SK-N-SH (cell line): ENCODE results near the gene AOC1. TPM values are rescaled to one million over a fixed set of nuclear protein-coding genes. Genes with fewer than 3 reads are reported as not detected.

Experiments
- CTCF ChIA-PET: fragments of 300-600, 350-600 bp; formaldehyde crosslinking; extraction: SDS; loops from one replicate; lab custom pipeline; 2021; lab: Yijun Ruan, JAX
- POLR2A ChIA-PET: fragments of 350-600 bp; sonication (Branson Sonifier 250); formaldehyde crosslinking; extraction: SDS; loops from one replicate; lab custom pipeline; 2020; ENCODE audit warnings: antibody characterized with exemption, inconsistent platforms; lab: Yijun Ruan, JAX
- DNase-seq: peaks from one replicate; pipeline ENCODE4 v3.0.0; 2012
- H2AFZ ChIP-seq: fragments of 200-600 bp; sonication (generic); 2 replicates; pipeline ENCODE4 v1.8.1; 2016; ENCODE audit warnings: antibody characterized with exemption, mild to moderate bottlenecking, low read depth
- H3F3A ChIP-seq: fragments of 200-600 bp; sonication (generic); replicated peaks from 2 replicates; pipeline ENCODE3; 2016; ENCODE audit warnings: antibody characterized with exemption, mild to moderate bottlenecking; ENCODE audit not compliant: insufficient read depth
- H3K27ac ChIP-seq, 2 experiments: fragments of 200-500 bp in 1 of 2; fragments of 200-600 bp in 1 of 2; sonication (Bioruptor generic) in 1 of 2; sonication (generic), shearing (Covaris generic) in 1 of 2; 2 replicates each; pipeline versions ENCODE4 v1.5.1 to v1.6.1; 2014 to 2016; ENCODE audit warnings: low read depth in 2 of 2, inconsistent platforms in 1 of 2, low read length in 1 of 2, mild to moderate bottlenecking in 1 of 2, mixed read lengths in 1 of 2
- H3K27me3 ChIP-seq: fragments of 200-600 bp; sonication (generic), shearing (Covaris generic); 2 replicates; pipeline ENCODE4 v1.6.1; 2016; ENCODE audit warnings: mixed run types; ENCODE audit not compliant: insufficient read depth
- H3K36me3 ChIP-seq, 2 experiments: fragments of 200-500 bp in 1 of 2; fragments of 200-600 bp in 1 of 2; sonication (Bioruptor generic) in 1 of 2; sonication (generic) in 1 of 2; replicated peaks in 1 of 2; 2 replicates each; pipeline versions ENCODE3 to v1.5.1; 2014 to 2016; ENCODE audit warnings: low read length in 1 of 2, mild to moderate bottlenecking in 1 of 2; ENCODE audit not compliant: insufficient read depth in 2 of 2, control insufficient read depth in 1 of 2
- H3K4me1 ChIP-seq, 2 experiments: fragments of 200-500 bp in 1 of 2; fragments of 200-600 bp in 1 of 2; sonication (Bioruptor generic) in 1 of 2; sonication (generic), shearing (Covaris generic) in 1 of 2; 2 replicates each; pipeline versions ENCODE4 v1.5.1 to v1.6.1; 2014 to 2016; ENCODE audit warnings: low read depth in 1 of 2, low read length in 1 of 2, mixed run types in 1 of 2; ENCODE audit not compliant: insufficient read depth in 2 of 2, control insufficient read depth in 1 of 2
- H3K4me2 ChIP-seq: fragments of 200-600 bp; sonication (generic), shearing (Covaris generic); 2 replicates; pipeline ENCODE4 v1.6.1; 2017; ENCODE audit warnings: mixed run types
- H3K4me3 ChIP-seq, 2 experiments: fragments of 200-500 bp in 1 of 2; fragments of 200-600 bp in 1 of 2; sonication (Bioruptor generic) in 1 of 2; sonication (generic), shearing (Covaris generic) in 1 of 2; 2 replicates each; pipeline versions ENCODE4 v1.5.1 to v1.8.1; 2014 to 2016; ENCODE audit warnings: low read depth in 2 of 2, inconsistent platforms in 1 of 2, low read length in 1 of 2, mild to moderate bottlenecking in 1 of 2, mixed read lengths in 1 of 2, moderate library complexity in 1 of 2
- H3K79me2 ChIP-seq: fragments of 200-600 bp; sonication (generic); 2 replicates; pipeline ENCODE4 v1.8.1; 2017; ENCODE audit warnings: mild to moderate bottlenecking; ENCODE audit not compliant: insufficient read depth
- H3K9ac ChIP-seq: fragments of 200-600 bp; sonication (generic); 2 replicates; pipeline ENCODE4 v1.6.1; 2017; ENCODE audit warnings: mixed run types
- H3K9me2 ChIP-seq: fragments of 200-600 bp; sonication (generic); 2 replicates; pipeline ENCODE4 v1.6.1; 2017; ENCODE audit warnings: mixed run types
- H3K9me3 ChIP-seq: fragments of 200-600 bp; sonication (generic); 2 replicates; pipeline ENCODE4 v1.6.1; 2017; ENCODE audit warnings: mixed run types, mild to moderate bottlenecking, moderate library complexity
- H4K20me1 ChIP-seq: fragments of 200-600 bp; sonication (generic); 2 replicates; pipeline ENCODE4 v1.6.1; 2017; ENCODE audit warnings: mild to moderate bottlenecking, mixed run types; ENCODE audit not compliant: insufficient read depth
- CHD2 ChIP-seq: fragments of 150-350 bp; IDR thresholded peaks from 2 replicates; pipeline ENCODE4 v1.6.1; 2018; ENCODE audit warnings: low read length; ENCODE audit not compliant: partially characterized antibody
- FOSL2 ChIP-seq: IDR thresholded peaks from 2 replicates; pipeline ENCODE4 v1.4.0; 2012; ENCODE audit warnings: low read depth, mild to moderate bottlenecking, moderate library complexity, borderline replicate concordance
- FOXJ3 ChIP-seq: sonication (generic); formaldehyde crosslinking; IDR thresholded peaks from 2 replicates; pipeline ENCODE4 v1.5.1; 2020; ENCODE audit warnings: mild to moderate bottlenecking, missing genetic modification reagents
- MAX ChIP-seq: IDR thresholded peaks from 2 replicates; pipeline ENCODE4 v1.4.0; 2012; ENCODE audit warnings: low read depth
- MEF2A ChIP-seq: IDR thresholded peaks from 2 replicates; pipeline ENCODE4 v1.4.0; 2012; ENCODE audit warnings: low read depth, borderline replicate concordance
- RCOR1 ChIP-seq: fragments of 150-350 bp; IDR thresholded peaks from 2 replicates; pipeline ENCODE4 v1.6.1; 2017; ENCODE audit warnings: antibody characterized with exemption, low read length
- RFX5 ChIP-seq: IDR thresholded peaks from 2 replicates; pipeline ENCODE4 v1.6.1; 2012; ENCODE audit warnings: mild to moderate bottlenecking, improper control_type of control experiment, low read length
- TCF12 ChIP-seq: IDR thresholded peaks from 2 replicates; pipeline ENCODE4 v1.4.0; 2012
- TEAD4 ChIP-seq: IDR thresholded peaks from 2 replicates; pipeline ENCODE4 v1.4.0; 2012; ENCODE audit warnings: mild to moderate bottlenecking, borderline replicate concordance; ENCODE audit not compliant: insufficient read depth
- WGBS: methylation state at CpG from one replicate; pipeline ENCODE4 v1.1.6; 2017; ENCODE audit warnings: low lambda C conversion rate; 5-methylcytosine and 5-hydroxymethylcytosine counted together
- polyA plus RNA-seq, 3 experiments: library from polyadenylated mRNA; depleted of rRNA; stranded (reverse); fragments of >200 nt; gene quantifications; 2 replicates each; pipeline ENCODE4 v1.2.3, GENCODE V29; 2012
- TF ChIP-seq, protein P1 (sequence below): fragments of 200-600 bp; sonication (generic); IDR thresholded peaks from 2 replicates; pipeline ENCODE4 v1.6.1; 2017; ENCODE audit warnings: antibody characterized with exemption, mild to moderate bottlenecking, moderate library complexity
- TF ChIP-seq, protein P2 (sequence below): IDR thresholded peaks from 2 replicates; pipeline ENCODE4 v1.4.0; 2012; ENCODE audit warnings: low read depth, borderline replicate concordance

The AOC1 gene
- polyA plus RNA-seq, 1 of the 3 experiments (the other 2 are of a cell fraction): not detected

DNA sequence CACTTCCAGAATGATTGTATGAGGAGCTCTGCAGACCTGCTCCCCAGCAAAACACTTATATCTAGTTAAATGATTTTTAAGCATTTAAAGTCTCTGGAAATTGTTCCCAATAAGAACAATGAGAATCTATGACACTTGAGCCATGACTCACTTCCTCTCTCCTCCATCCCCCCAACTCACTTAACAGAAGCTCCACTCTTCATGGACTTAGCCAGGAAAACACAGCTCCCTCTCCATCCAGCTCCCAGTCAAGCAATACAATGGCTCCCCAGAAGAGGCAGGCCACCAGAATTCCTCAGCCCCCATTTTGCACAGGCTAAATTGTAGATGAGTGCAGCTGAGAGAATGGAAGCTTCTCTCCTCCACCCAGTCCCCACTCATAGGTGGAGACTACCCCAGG lies 27.0 kb downstream of the AOC1 start:
- DNase-seq: no peak
- TF ChIP-seq TCF12 (peak; percentile 16; the same call in 1 of the 2 replicates), TEAD4 (no peak)
- H4K20me1 ChIP-seq: no peaks in the 10 kb centered on the region
- H3K4me1 ChIP-seq: peaks cover 5% of the 10 kb centered on the region in 2 experiments; a peak in 2 of 4 replicates
- no peak overlapping the region for H3K9ac ChIP-seq
- no peak overlapping the region for H3K4me2 ChIP-seq
- no peaks in the 10 kb centered on the region for H3K36me3 ChIP-seq
- no peak overlapping the region for H2AFZ ChIP-seq
- peaks cover 17% of the 10 kb centered on the region; the same call in 1 of the 2 replicates for H3K9me3 ChIP-seq
- no peaks in the 10 kb centered on the region for H3K9me2 ChIP-seq
- H3K4me3 ChIP-seq: no peak overlapping the region
- no peaks in the 10 kb centered on the region for H3K79me2 ChIP-seq
- no peaks in the 10 kb centered on the region for H3F3A ChIP-seq
- ChIA-PET CTCF (interaction anchor here (1.4 to 9.4 kb wide), 12 partner anchors 12 to 138 kb away, joined by 3 to 136 read pairs (median 16); partner anchors contain the start of gene NOS3), POLR2A (no interaction called here)
- no peak overlapping the region for H3K27ac ChIP-seq
- no peaks in the 10 kb centered on the region for H3K27me3 ChIP-seq

GRCh38 chr7:150881189-150881588 lies 28.9 kb downstream of the AOC1 start:
- Histone ChIP-seq H3K9ac (no peak overlapping the region), H3K9me3 (peaks cover 17% of the 10 kb centered on the region; the same call in 1 of the 2 replicates), H3K4me1 (peaks cover 5% of the 10 kb centered on the region in 2 experiments; a peak in 2 of 4 replicates), H3K79me2 (no peaks in the 10 kb centered on the region), H3K27me3 (no peaks in the 10 kb centered on the region), H4K20me1 (no peaks in the 10 kb centered on the region), H3F3A (no peaks in the 10 kb centered on the region), H3K36me3 (no peaks in the 10 kb centered on the region), H3K4me2 (no peak overlapping the region), H2AFZ (no peak overlapping the region), H3K9me2 (no peaks in the 10 kb centered on the region), H3K4me3 (no peak overlapping the region), H3K27ac (no peak overlapping the region)
- 26% methylated on average over 1 of the region's 1 CpG for WGBS
- no peak for DNase-seq
- CTCF ChIA-PET: interaction anchor here (0.7 to 9.4 kb wide), 7 partner anchors 17 to 137 kb away, joined by 3 to 136 read pairs (median 5); no protein-coding TSS in a partner anchor
- POLR2A ChIA-PET: no interaction called here
- TF ChIP-seq FOSL2: no peak
- no peak for TF ChIP-seq CHD2
- TF ChIP-seq, protein P1, sequence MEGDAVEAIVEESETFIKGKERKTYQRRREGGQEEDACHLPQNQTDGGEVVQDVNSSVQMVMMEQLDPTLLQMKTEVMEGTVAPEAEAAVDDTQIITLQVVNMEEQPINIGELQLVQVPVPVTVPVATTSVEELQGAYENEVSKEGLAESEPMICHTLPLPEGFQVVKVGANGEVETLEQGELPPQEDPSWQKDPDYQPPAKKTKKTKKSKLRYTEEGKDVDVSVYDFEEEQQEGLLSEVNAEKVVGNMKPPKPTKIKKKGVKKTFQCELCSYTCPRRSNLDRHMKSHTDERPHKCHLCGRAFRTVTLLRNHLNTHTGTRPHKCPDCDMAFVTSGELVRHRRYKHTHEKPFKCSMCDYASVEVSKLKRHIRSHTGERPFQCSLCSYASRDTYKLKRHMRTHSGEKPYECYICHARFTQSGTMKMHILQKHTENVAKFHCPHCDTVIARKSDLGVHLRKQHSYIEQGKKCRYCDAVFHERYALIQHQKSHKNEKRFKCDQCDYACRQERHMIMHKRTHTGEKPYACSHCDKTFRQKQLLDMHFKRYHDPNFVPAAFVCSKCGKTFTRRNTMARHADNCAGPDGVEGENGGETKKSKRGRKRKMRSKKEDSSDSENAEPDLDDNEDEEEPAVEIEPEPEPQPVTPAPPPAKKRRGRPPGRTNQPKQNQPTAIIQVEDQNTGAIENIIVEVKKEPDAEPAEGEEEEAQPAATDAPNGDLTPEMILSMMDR: no peak
- no peak for TF ChIP-seq RFX5
- no peak for TF ChIP-seq FOXJ3 (CRISPR knock-in tag)
- TF ChIP-seq RCOR1: no peak
- TF ChIP-seq TEAD4: no peak
- TF ChIP-seq, protein P2, sequence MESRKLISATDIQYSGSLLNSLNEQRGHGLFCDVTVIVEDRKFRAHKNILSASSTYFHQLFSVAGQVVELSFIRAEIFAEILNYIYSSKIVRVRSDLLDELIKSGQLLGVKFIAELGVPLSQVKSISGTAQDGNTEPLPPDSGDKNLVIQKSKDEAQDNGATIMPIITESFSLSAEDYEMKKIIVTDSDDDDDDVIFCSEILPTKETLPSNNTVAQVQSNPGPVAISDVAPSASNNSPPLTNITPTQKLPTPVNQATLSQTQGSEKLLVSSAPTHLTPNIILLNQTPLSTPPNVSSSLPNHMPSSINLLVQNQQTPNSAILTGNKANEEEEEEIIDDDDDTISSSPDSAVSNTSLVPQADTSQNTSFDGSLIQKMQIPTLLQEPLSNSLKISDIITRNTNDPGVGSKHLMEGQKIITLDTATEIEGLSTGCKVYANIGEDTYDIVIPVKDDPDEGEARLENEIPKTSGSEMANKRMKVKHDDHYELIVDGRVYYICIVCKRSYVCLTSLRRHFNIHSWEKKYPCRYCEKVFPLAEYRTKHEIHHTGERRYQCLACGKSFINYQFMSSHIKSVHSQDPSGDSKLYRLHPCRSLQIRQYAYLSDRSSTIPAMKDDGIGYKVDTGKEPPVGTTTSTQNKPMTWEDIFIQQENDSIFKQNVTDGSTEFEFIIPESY: no peak
- no peak for TF ChIP-seq TCF12
- TF ChIP-seq MEF2A: no peak
- TF ChIP-seq MAX: no peak
- TF ChIP-seq, all 33 proteins: peak for 0
